Activated CD4-positive, CD25-positive, alpha-beta regulatory T cell (primary cell): ENCODE data around the gene SNTB2.
"Not testable (repeated sequence)": the region's sequence is repeated elsewhere in the genome, so short reads cannot be mapped to it uniquely, and the experiment has no call there.

Experiments used
- DNase-seq, 4 experiments: peaks; one replicate each; lab custom pipeline; 2025; lab: John Stamatoyannopoulos, UW

The SNTB2 gene

DNA sequence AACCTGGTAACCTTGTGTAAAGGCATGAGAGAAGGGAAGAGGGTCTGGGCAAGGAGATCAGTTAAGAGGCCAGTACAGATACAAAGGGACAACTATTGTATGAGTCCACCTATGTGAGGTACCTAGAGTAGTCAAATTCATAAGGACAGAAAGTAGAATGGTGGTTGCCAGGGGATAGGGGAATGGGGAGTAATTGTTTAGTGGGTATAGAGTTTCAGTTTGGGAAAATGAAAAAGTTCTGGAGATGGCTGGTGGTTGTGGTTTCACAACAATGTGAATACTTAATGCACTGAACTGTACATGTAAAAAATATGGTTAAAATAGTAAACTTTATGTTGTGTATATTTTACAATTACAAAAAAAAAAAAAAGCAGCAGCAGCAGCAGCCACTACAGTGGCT, 49.4 kb downstream of the SNTB2 start:
- DNase-seq = no peak

DNA sequence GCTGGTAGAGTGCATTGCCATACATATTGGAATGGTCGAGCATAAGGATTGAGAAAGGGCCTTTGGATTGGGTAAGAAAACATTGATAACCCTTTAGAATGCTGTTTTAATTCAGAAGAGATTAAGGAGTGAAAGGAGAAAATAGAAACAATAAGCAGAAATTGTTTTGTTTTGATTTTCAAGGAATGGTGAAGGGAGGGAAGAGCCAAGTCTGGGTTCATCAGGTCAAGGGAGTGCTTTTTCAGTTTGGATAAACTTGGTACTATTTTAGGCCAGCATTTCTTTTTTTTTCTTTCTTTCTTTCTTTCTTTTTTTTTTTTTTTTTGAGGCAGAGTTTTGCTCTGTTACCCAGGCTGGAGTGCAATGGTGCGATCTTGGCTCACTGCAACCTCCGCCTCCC, 50.3 kb downstream of the SNTB2 start:
- no peak for DNase-seq

DNA sequence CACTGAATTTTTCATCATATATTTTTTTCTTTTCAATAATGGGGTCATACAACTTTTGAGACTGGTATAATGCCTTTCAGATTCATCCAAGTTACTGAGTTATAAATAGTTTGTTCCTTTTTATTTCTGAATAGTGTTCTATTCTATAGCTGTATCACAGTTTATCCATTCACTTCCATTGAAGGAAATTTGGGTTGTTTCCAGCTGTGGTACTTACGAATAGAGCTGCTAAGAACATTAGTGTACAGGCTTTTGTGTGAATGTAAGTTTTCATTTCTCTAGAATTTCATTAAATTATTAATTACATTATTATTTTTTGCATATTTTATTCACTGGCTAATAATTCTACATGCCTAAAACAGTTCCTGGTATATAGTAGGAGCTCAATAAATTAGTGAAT, 52.9 kb downstream of the SNTB2 start:
- no peak for DNase-seq

DNA sequence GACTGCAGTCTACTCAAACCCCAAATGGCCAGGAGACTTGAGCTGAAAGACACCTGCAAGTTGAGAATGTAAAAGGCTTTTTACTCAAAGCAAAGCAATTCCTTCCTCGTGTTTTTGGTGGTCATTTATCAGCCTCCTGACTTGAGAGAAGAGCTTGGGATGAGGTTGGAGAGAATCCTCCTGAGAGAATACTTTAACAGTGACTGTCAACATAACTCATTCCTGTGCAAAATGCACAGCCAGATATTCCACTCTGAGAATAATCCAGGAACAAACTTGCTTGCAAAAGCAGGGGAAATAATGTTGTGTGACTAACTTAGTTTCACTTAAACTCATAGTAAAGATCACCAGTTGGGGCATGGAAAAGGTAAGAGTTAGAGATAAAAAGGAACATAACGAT, 53.4 kb downstream of the SNTB2 start:
- no peak for DNase-seq

DNA sequence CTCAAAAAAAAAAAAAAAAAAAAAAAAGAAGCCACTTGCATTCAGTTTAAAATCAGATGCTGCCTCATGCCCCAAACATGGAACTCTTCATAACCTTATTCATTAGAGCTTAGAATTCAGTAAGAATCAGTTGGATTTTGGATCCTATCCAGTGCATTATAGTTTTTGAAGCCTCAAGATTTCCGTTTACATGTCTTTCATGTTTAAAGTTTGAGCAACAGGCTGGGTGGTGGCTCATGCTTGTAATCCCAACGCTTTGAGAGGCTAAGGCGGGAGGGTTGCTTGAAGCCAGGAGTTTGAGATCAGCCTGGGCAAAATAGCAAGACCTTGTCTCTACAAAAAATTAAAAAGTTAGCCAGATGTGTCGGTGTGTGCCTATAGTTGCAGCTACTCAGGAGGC, 55.0 kb downstream of the SNTB2 start:
- no peak for DNase-seq

DNA sequence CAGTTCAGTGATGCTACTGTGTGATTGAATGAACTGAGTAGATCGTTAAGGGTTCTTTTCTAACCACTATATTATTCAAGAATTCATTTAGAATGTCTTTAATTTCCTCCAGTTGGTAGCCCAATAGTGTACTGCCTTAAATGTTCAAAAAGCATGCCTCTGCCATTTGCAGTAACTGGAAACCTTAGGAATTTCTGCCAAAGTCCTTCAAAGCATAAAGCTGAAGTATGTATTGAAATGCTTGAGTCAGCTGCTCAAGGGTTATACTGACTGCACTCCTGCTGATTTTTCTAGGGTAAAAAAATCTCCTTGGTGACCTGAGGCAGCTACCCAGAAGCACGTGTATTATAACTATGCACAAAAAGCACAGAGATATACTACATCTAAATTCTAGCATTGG, 56.5 kb downstream of the SNTB2 start:
- DNase-seq = no peak

DNA sequence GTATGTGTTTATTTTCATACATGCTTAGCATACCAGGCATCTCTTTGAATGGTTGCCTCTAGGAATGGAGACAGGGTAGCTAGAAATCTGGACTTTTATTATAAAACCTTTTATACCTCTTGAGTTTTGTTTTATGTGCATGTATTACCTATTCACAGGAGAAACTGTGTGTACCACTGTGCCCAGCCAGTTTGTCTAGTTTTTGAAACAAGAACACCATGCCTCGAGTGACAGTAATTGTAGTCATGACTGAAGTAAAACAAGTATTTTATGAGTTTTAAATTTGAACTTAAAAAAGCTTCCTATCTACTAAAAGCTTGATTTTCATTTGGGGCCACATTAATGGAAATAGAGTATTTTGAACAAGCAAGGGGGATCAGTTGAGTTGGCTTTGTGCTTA, 57.4 kb downstream of the SNTB2 start:
- DNase-seq = no peak

DNA sequence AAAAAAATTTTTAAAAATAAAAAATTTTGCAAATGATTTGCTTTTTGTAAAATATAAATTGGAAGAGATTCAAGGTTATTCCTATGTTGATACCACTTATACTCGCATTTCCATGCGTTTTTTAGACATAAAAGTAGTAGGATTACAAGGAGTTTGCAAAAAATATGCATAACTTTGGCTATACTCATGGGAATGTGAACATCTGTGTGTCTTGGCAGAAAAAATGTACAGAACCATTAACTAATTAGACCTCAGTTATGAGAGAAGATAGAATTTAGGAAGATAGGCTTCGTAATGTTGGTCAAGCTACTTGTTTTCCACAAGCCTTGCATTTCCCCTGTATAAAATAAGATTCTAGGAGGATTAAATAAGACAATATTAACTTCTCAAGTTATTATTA, 63.1 kb downstream of the SNTB2 start:
- DNase-seq = no peak

DNA sequence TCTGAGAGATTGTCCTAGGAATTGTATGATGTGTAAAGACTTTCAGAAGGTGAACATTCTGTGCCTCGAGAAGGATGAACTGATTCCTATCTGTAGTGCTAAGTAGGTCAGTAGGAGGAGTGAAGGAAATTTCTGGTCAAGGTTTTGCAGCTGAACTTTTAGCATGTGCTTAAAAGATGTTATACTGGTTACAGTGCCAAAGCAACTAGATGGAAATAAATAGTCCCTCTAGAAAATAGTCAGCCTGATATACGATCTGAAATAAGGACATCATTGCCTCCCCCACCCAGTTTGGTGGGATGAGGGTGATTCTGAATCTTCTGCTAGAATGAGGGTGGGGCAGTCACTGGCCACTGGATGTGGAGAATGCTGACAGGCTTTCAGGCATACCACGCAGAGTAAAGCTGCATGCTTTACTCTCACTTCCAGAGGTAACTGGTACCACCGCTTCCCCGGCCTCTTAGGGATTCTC, 66.9 kb downstream of the SNTB2 start:
- DNase-seq = no peak

DNA sequence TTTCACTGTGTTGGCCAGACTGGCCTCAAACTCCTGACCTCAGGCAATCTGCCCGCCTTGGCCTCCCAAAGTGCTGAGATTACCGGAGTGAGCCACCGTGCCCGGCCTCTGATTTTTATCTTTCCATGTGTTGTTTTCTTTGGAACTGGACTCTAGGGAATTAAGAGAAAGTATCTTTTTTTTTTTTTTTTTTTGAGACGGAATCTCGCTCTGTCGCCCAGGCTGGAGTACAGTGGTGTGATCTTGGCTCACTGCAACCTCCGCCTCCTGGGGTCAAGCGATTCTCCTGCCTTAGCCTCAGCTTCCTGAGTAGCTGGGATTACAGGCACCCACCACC, 72.4 kb downstream of the SNTB2 start:
- DNase-seq = not testable (repeated sequence)

DNA sequence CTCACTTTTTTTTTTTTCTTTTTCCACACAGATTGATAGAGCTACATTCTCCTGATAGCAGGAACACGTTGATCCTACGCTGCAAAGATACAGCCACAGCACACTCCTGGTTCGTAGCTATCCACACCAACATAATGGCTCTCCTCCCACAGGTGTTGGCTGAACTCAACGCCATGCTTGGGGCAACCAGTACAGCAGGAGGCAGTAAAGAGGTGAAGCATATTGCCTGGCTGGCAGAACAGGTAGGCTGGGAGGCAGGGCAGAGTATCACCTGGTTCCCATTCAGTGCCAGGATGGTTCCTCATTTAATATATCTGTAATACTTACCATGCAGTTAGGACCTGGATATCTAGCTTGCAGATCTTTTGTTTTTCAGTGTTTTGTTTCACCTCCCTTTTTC, 73.1 kb downstream of the SNTB2 start:
- DNase-seq = no peak

DNA sequence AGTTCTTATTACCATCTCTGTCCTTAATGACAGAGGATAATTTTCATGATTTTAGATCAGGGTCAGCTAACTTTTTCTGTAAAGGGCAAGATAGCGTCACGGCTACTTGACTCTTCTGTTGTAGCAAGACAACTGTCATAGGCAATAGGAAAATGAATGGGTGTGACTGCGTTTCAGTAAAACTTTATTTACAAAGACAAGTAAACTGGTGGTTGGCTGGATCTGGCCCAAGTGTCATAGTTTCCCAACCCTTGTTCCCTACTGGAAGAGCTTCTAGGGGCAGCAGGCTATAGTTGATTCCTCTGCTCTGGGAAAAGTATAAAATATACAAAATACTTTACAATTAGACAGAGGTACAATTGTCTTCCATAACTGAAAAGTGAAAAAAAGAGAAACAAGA, 73.5 kb downstream of the SNTB2 start:
- no peak for DNase-seq

DNA sequence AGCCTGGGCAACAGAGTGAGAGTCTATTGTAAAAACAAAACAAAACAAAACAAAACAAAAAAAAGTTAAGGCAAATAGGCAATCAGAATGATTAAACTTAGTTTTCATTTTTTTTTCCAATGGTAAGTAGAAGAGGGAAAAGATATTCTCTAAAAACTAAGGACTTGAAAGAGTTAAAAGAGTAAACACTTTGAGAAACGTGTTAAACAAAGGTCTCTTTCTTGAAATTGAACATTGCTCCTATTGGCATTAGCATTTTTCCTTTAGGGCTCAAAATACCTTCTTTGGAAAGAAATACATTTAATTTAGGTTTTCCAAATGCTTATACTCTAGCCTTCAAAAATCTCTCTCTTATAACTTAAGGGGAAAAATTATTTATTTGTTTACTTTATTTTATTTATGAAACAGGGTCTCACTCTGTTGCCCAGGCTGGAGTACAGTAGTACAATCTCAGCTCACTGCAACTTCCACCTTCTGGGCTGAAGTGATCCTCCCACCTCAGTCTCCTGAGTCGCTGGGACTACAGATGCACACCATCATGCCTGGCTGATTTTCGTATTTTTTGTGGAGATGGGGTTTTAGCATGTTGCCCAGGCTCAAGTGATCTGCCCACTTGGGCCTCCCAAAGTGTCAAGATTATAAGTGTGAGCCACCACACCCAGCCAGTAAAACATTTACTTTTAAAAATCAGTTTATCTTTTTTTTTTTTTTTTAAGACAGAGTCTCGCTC, 79.5 kb downstream of the SNTB2 start:
- DNase-seq = no peak

DNA sequence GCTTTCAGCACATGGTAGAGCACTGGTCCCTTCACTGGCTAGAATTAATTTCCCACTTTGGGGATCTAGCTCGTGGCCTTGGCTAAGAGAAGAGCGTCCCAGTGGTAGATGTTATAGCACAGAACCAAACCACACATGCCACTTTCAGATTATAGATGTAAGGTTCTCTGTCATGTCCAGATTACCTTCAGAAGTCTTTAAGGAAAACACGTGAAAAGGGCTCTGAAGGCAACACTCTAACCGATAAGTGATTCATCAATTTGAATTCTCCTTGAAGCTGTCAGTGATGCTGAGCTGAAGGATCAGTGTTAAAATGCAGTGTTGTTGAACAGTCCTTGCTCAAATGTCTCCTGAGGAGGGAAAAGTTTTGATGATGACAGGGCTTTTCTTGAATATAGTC, 80.7 kb downstream of the SNTB2 start:
- DNase-seq = no peak

DNA sequence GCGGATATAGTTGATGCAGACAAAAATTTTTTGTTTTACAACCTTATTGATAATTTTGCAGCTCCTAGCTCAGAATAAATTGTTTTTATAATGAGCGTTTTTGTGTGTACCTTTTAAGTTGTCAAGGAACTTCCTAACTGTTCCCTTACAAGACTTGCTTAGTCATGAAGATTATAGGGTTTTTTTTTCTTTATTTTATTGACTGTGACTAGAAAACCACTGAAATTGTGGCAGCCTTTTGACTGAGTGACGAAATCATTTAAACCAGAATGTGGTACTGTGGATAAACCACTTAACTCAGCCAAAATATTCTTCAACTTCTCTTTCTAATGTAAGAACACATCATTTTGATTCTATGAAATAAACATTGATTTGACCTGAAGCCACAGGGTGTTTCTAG, 83.4 kb downstream of the SNTB2 start:
- DNase-seq = no peak

DNA sequence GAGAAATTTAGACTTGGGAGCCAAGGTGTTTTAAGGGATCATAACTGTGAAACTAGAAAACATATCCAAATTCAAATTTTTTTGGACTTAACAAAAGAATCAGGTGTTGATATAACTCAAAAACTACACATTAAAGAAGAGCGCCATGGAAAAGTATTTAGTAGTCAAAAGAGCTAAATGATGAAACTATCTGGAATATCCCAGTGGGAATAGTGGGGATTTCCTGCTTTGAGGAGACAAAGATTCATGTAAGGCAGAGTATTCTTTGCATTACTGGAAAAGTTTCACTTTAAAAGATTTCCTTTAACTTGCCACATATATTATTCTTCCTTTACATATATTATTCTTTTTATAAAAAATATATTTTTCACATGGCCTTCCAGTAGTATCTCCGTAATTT, 83.9 kb downstream of the SNTB2 start:
- DNase-seq = no peak

DNA sequence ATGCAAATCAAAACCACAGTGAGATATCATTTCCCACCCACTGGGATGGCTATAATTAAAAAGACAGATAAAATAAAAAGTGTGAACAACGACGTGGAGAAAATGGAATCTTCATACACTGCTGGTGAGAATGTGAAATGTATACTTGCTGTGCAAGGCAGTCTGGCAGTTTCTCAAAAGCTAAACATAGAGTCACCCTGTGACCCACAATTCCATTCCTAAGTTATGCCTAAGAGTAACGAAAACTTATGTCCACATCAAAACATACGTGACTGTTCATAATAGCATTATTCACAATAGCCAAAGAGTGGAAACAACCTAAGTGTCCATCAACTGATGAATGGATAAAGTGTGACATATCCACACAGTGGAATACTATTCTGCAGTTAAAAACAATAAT, 86.0 kb downstream of the SNTB2 start:
- no peak for DNase-seq

DNA sequence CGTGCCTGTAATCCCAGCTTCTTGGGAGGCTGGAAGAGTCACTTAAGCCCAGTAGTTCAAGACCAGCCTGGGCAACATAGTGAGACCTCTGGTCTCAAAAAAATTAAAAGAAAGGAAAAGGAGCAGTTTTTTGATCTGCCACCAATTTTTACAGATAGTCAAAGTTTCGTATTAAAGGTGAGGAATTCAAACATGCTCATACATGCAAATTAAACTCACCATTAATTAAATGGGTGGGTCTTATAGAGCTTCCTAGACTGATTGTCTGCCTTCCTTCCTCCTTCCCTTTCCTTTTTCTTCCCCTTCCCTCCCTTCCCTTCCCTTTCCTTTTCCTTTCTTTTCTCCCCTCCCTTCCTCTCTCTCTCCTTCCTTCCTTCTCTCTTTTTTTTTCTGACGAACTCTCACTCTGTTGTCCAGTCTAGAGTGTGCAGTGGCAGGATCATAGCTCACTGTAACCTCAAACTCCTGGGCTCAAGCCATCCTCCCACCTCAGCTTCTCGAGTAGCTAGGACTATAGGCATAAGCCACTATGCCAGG, 87.8 kb downstream of the SNTB2 start:
- no peak for DNase-seq

DNA sequence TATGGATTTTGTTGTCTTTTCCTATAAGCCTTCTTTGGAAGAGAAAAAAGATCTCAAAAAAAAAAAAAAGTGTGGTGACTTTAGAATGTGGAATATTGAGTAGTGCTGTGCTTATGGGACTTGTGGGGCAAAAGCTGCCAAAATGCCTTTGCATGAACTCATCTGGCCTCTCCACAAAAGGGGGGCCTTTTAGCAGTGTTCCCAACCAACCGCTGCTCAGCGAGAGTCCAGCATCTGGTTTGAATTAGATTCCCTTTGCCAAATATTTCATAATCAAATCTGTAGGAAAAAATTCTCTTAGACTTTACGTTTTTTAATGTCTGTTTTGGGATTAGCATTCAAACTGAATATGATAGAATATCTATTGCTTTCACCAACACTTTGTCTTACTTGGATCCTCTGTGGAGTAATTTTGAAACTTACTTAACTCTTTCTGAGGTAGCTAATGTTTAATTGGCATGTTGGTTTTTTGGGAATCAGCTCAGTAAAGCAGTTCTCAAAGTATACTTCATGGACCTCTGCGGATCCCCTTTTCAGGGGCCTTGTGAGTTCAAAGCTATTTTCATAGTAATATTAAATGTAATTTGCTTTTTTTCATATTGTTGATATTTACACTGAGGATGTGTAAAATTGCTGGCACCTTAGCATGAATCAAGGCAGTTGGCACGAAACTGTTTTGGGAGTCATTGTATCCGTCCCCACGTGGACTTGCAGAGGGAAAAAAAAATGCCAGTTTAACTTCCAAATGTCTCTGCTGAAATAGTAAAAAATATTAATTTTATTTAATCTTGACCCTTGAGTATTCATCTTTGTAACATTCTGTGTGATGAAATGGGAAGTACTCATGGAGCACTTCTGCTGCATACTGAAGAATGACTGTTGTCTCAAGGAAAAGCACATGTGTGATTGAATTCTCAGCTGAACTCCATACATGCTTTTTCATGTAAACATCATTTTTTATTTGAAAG, 89.5 kb downstream of the SNTB2 start:
- DNase-seq = no peak

DNA sequence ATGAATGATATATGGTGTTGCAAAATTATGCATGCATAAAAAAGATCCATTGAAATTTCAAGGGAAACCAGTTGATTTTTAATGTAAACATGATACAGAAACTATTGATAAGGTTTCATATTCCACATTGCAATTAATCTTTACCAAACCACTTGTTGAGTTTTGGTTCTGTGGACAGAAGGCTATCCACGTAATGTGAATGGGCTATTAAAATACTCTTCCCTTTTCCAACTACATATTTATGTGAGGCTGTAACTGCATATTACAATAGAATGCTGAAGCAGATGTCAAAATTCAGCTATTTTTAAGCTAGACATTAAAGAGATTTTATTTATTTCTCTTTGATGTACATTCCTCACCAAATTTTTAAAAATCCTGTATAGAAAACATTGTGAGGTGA, 90.4 kb downstream of the SNTB2 start:
- DNase-seq = no peak

DNA sequence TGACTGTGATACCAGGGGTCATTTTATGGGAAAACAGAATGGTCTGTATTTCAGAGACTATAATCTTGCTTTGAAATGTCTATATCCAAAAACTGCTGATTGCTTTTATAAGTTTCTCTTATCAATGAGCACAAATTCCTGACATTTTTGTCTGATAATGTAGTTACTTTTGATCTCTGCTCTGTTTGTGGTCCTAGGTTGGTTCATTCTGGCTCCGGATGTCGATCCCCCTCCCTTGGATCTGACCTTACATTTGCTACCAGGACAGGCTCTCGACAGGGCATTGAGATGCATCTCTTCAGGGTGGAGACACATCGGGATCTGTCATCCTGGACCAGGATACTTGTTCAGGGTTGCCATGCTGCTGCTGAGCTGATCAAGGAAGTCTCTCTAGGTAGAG, 96.9 kb downstream of the SNTB2 start:
- DNase-seq = no peak

DNA sequence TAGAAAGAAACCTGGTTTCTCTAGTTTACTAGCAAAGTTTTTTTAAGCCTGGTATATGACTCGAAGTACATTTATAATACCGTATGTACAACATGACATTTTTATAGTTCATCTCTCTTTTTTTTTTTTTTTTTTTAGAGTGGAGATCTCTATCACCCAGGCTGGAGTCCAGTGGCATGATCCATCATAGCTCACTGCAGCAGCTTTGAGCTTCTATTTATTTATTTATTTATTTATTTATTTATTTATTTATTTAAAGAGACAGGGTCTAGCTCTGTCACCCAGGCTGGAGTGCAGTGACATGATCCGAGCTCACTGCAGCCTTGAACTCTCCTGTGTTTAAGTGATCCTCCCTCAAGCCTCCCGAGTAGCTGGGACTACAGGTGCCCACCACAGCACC, 98.3 kb downstream of the SNTB2 start:
- DNase-seq = no peak
